Measurements from ENCODE around the gene MRS2. TPM values are rescaled to one million over a fixed set of nuclear protein-coding genes. Genes with fewer than 3 reads are reported as not detected.

The MRS2 gene
- polyA plus RNA-seq, 1 donor from 2014 or later: 47.9 TPM

DNA sequence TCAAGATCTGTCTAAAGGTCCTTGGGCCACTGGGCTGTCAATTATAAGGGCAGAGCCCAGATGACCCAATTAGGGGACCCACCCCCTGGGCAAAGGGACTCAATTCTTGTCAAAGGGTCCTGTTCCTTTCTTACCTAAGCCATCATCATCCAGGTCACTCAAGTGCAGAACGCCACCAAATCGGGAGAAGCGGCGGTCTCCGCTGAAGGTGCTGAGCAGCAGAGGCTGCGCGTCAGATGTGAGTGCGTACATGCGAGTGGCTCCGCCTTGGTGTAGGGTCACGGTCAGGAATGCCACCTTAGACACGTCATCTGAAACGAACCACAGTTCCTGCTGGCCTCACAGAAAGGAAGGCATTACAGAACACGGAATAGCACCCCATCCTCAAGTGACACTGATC lies 34.2 kb downstream of the MRS2 start:
- no peaks in the 10 kb centered on the region for H3F3A ChIP-seq (ENCODE audit: insufficient read depth, low read length, poor library complexity, severe bottlenecking)
- H4K20me1 ChIP-seq (ENCODE audit: insufficient read depth): no peaks in the 10 kb centered on the region
- H3K27me3 ChIP-seq (ENCODE audit: insufficient read depth, low read depth, low read length): no peaks in the 10 kb centered on the region
- H3K79me2 ChIP-seq (replicated peaks; ENCODE audit: insufficient read depth, low read length): no peaks in the 10 kb centered on the region
- no peak overlapping the region for H3K4me3 ChIP-seq (ENCODE audit: low read length)
- H3K9ac ChIP-seq (ENCODE audit: low read length): no peak overlapping the region
- no peaks in the 10 kb centered on the region for H3K36me3 ChIP-seq (ENCODE audit: insufficient read depth, low read length)
- H3K4me2 ChIP-seq (ENCODE audit: low read length): no peak overlapping the region
- no peak for TF ChIP-seq RAD21 (conservative IDR thresholded peaks at IDR 0.05)
- TF ChIP-seq EZH2 (IDR thresholded peaks at IDR 0.05; ENCODE audit: borderline replicate concordance, insufficient read depth, low read length, poor library complexity, severe bottlenecking): no peak
- no peak for TF ChIP-seq REST (IDR thresholded peaks at IDR 0.05; ENCODE audit: borderline replicate concordance)
- no peak for TF ChIP-seq EP300 (conservative IDR thresholded peaks at IDR 0.05; ENCODE audit: poor library complexity, severe bottlenecking)
- no peak for TF ChIP-seq MXI1 (conservative IDR thresholded peaks at IDR 0.05; ENCODE audit: poor library complexity, severe bottlenecking)
- TF ChIP-seq SMC3 (conservative IDR thresholded peaks at IDR 0.05; ENCODE audit: poor library complexity): no peak
- TF ChIP-seq, protein P1, sequence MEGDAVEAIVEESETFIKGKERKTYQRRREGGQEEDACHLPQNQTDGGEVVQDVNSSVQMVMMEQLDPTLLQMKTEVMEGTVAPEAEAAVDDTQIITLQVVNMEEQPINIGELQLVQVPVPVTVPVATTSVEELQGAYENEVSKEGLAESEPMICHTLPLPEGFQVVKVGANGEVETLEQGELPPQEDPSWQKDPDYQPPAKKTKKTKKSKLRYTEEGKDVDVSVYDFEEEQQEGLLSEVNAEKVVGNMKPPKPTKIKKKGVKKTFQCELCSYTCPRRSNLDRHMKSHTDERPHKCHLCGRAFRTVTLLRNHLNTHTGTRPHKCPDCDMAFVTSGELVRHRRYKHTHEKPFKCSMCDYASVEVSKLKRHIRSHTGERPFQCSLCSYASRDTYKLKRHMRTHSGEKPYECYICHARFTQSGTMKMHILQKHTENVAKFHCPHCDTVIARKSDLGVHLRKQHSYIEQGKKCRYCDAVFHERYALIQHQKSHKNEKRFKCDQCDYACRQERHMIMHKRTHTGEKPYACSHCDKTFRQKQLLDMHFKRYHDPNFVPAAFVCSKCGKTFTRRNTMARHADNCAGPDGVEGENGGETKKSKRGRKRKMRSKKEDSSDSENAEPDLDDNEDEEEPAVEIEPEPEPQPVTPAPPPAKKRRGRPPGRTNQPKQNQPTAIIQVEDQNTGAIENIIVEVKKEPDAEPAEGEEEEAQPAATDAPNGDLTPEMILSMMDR (IDR thresholded peaks at IDR 0.05; ENCODE audit: poor library complexity, severe bottlenecking): no peak
- no peak overlapping the region for H3K27ac ChIP-seq (ENCODE audit: low read length)
- H3K9me3 ChIP-seq (ENCODE audit: low read length): no peaks in the 10 kb centered on the region
- no peak overlapping the region for H2AFZ ChIP-seq (ENCODE audit: low read depth, low read length)
- no peaks in the 10 kb centered on the region for H3K9me2 ChIP-seq (ENCODE audit: insufficient read depth, low read length)

DNA sequence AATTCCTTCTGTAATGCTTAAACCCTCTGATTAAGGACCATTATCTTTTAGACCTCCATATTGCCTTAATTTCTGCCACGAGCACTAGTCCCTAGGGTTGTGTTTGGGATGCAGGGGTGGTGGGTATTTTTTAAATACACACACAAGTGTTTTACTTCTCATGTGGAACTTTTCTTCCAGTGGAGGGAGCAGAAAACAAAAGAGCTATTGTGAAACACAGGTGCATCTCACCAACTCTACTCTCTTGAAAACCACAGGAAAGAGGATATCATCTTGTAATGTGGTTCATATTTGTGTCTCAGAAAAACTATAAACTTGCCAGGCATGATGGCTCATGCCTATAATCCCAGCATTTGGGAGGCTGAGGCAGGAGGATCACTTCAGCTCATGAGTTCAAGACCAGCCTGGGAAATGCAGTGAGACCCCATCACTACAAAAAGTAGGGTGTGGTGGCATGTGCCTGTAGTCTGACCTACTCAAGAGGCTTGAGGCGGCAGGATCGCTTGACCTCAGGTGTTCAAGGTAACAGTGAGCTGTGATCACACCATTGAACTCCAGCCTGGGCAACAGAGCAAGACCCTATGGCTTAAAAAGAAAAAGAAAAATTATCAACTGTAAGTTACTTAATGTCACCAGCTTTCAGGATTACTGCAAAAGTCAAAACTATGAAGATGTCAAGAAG lies 37.3 kb downstream of the MRS2 start:
- no peak overlapping the region for H3K4me3 ChIP-seq (ENCODE audit: low read length)
- no peaks in the 10 kb centered on the region for H3K27me3 ChIP-seq (ENCODE audit: insufficient read depth, low read depth, low read length)
- TF ChIP-seq MXI1 (conservative IDR thresholded peaks at IDR 0.05; ENCODE audit: poor library complexity, severe bottlenecking) (no peak), SMC3 (conservative IDR thresholded peaks at IDR 0.05; ENCODE audit: poor library complexity) (no peak), REST (IDR thresholded peaks at IDR 0.05; ENCODE audit: borderline replicate concordance) (no peak), EP300 (conservative IDR thresholded peaks at IDR 0.05; ENCODE audit: poor library complexity, severe bottlenecking) (no peak), RAD21 (conservative IDR thresholded peaks at IDR 0.05) (no peak)
- no peak overlapping the region for H3K4me2 ChIP-seq (ENCODE audit: low read length)
- H3F3A ChIP-seq (ENCODE audit: insufficient read depth, low read length, poor library complexity, severe bottlenecking): no peaks in the 10 kb centered on the region
- H3K27ac ChIP-seq (ENCODE audit: low read length): no peak overlapping the region
- no peak overlapping the region for H3K9ac ChIP-seq (ENCODE audit: low read length)
- no peaks in the 10 kb centered on the region for H3K36me3 ChIP-seq (ENCODE audit: insufficient read depth, low read length)
- H3K79me2 ChIP-seq (replicated peaks; ENCODE audit: insufficient read depth, low read length): no peaks in the 10 kb centered on the region
- H2AFZ ChIP-seq (ENCODE audit: low read depth, low read length): no peak overlapping the region
- H4K20me1 ChIP-seq (ENCODE audit: insufficient read depth): no peaks in the 10 kb centered on the region
- H3K9me2 ChIP-seq (ENCODE audit: insufficient read depth, low read length): no peaks in the 10 kb centered on the region
- no peaks in the 10 kb centered on the region for H3K9me3 ChIP-seq (ENCODE audit: low read length)
